ENCODE measurements around the gene TRIM67. TPM values are rescaled to one million over a fixed set of nuclear protein-coding genes. Genes with fewer than 3 reads are reported as not detected.

The TRIM67 gene
- total and polyA plus RNA-seq, 9 of the 15 experiments (the other 6 are each of a cell fraction or from before 2014, with no cell fraction given), result 0.04 to 0.60 (median 0.31) TPM

DNA sequence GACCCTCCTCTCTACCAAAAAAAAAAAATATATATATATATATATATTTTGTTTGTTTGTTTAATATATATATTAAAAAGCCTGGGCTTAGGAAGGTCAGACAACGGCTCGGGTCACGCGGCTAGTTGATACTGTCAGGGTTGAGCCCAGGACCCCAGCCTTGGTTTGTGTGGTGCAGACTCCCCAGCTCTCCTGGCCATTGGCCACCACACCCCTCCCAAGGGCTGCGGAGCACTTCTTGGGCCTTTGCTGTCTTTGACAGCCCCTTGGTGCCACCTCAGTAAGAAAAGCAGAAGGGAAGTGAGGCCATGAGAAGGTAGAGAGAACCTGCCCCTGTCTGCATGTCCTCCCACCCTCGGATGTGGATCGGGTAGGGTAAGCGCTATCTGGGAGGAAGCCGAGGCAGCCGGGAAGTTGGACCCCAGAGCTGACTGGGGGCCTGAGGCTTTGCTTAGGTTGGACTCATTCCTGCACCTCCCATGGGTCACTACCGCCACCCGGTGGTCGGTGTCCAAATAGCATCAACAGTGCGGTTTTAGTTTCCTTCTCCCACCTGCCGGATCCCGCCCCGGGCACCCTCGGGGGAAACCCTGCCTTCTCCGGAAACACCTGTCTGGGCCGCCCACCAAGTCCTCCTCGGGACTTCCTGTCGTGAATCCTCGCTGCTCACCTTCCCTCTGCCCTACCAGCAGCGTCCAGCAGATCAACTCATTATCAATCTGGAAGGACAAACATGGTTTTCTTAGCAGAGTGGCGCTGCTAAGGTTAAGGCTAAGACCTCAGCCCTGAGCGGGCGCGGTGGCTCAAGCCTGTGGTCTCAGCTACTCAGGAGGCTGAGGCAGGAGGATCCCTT, 49.4 kb downstream of the TRIM67 start (continued):
- TF ChIP-seq, protein P1, sequence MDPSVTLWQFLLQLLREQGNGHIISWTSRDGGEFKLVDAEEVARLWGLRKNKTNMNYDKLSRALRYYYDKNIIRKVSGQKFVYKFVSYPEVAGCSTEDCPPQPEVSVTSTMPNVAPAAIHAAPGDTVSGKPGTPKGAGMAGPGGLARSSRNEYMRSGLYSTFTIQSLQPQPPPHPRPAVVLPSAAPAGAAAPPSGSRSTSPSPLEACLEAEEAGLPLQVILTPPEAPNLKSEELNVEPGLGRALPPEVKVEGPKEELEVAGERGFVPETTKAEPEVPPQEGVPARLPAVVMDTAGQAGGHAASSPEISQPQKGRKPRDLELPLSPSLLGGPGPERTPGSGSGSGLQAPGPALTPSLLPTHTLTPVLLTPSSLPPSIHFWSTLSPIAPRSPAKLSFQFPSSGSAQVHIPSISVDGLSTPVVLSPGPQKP (CRISPR knock-in tag; IDR thresholded peaks at IDR 0.05), result no peak
- peak; percentile 99 for TF ChIP-seq SMC3 (conservative IDR thresholded peaks at IDR 0.05; ENCODE audit: insufficient read depth, low read depth, low read length)
- TF ChIP-seq TOE1 (IDR thresholded peaks at IDR 0.05; ENCODE audit: borderline replicate concordance), result peak; percentile 41; the same call in 1 of the 2 replicates
- TF ChIP-seq TOE1 (CRISPR knock-in tag; IDR thresholded peaks at IDR 0.05; ENCODE audit: borderline replicate concordance, low read depth), result no peak
- no peak for TF ChIP-seq CBX2 (IDR thresholded peaks at IDR 0.05; ENCODE audit: insufficient read depth, low read length, poor library complexity, severe bottlenecking)
- peak; percentile 29; the same call in 1 of the 2 replicates for TF ChIP-seq CREM (IDR thresholded peaks at IDR 0.05; ENCODE audit: low read depth)
- TF ChIP-seq HNRNPLL (IDR thresholded peaks at IDR 0.05; ENCODE audit: low read depth, low read length, poor library complexity, severe bottlenecking), result no peak
- TF ChIP-seq ZC3H8 (IDR thresholded peaks at IDR 0.05), result no peak
- TF ChIP-seq XRCC5 (IDR thresholded peaks at IDR 0.05; ENCODE audit: low read depth, low read length), result 0 out of 2 replicates have a peak, but pooled peaks have one; percentile 38
- TF ChIP-seq FOXK2 (conservative IDR thresholded peaks at IDR 0.05 in 1 of 2, IDR thresholded peaks at IDR 0.05 in 1 of 2; ENCODE audit: low read depth in 2 of 2), result peak; percentile 30 to 39; a peak in 2 of 4 replicates
- TF ChIP-seq PML (IDR thresholded peaks at IDR 0.05; ENCODE audit: low read length), result no peak
- peak; percentile 33; the same call in 1 of the 2 replicates for TF ChIP-seq RBFOX2 (IDR thresholded peaks at IDR 0.05; ENCODE audit: low read depth, low read length)
- peak; percentile 88 for TF ChIP-seq FOXK1 (CRISPR knock-in tag; IDR thresholded peaks at IDR 0.05; ENCODE audit: borderline replicate concordance)
- no peak for TF ChIP-seq ZNF699 (CRISPR knock-in tag; IDR thresholded peaks at IDR 0.05; ENCODE audit: insufficient replicate concordance)
- no peak for TF ChIP-seq SIRT6 (IDR thresholded peaks at IDR 0.05; ENCODE audit: low read depth, low read length)
- TF ChIP-seq, protein P2, sequence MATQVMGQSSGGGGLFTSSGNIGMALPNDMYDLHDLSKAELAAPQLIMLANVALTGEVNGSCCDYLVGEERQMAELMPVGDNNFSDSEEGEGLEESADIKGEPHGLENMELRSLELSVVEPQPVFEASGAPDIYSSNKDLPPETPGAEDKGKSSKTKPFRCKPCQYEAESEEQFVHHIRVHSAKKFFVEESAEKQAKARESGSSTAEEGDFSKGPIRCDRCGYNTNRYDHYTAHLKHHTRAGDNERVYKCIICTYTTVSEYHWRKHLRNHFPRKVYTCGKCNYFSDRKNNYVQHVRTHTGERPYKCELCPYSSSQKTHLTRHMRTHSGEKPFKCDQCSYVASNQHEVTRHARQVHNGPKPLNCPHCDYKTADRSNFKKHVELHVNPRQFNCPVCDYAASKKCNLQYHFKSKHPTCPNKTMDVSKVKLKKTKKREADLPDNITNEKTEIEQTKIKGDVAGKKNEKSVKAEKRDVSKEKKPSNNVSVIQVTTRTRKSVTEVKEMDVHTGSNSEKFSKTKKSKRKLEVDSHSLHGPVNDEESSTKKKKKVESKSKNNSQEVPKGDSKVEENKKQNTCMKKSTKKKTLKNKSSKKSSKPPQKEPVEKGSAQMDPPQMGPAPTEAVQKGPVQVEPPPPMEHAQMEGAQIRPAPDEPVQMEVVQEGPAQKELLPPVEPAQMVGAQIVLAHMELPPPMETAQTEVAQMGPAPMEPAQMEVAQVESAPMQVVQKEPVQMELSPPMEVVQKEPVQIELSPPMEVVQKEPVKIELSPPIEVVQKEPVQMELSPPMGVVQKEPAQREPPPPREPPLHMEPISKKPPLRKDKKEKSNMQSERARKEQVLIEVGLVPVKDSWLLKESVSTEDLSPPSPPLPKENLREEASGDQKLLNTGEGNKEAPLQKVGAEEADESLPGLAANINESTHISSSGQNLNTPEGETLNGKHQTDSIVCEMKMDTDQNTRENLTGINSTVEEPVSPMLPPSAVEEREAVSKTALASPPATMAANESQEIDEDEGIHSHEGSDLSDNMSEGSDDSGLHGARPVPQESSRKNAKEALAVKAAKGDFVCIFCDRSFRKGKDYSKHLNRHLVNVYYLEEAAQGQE (IDR thresholded peaks at IDR 0.05; ENCODE audit: borderline replicate concordance), result peak; percentile 90
- TF ChIP-seq, protein P2 (CRISPR knock-in tag; IDR thresholded peaks at IDR 0.05; ENCODE audit: low read depth), result 0 out of 2 replicates have a peak, but pooled peaks have one; percentile 19
- no peak for TF ChIP-seq NFIC (IDR thresholded peaks at IDR 0.05)
- peak in 1 of 2 experiments; percentile 58; a peak in 2 of 4 replicates for TF ChIP-seq TEAD1 (CRISPR knock-in tag; IDR thresholded peaks at IDR 0.05)

All from K562 (cell line).